PFSK-1 (cell line): Measurements from ENCODE around the gene BTBD16.

Experiments
- POLR2AphosphoS5 ChIP-seq: IDR thresholded peaks from 2 replicates; pipeline ENCODE4 v1.6.1; 2012; ENCODE audit warnings: low read depth, mild to moderate bottlenecking, control low read depth, low read length, moderate library complexity
- SIN3A ChIP-seq: IDR thresholded peaks from 2 replicates; pipeline ENCODE4 v1.6.1; 2012; ENCODE audit warnings: mild to moderate bottlenecking, low read length, moderate library complexity, borderline replicate concordance; ENCODE audit not compliant: insufficient read depth
- TAF1 ChIP-seq: IDR thresholded peaks from 2 replicates; pipeline ENCODE4 v1.6.1; 2012; ENCODE audit warnings: low read length, control low read depth, borderline replicate concordance; ENCODE audit not compliant: insufficient read depth
- TF ChIP-seq, protein P1 (sequence below), 2 experiments: IDR thresholded peaks; 2 replicates each; pipeline versions ENCODE4 v1.6.1 to v1.8.0; 2011 to 2012; ENCODE audit warnings: low read depth in 2 of 2, low read length in 2 of 2, control low read depth in 1 of 2, inconsistent platforms in 1 of 2, mild to moderate bottlenecking in 1 of 2, moderate library complexity in 1 of 2; ENCODE audit not compliant: insufficient read depth in 1 of 2

DNA sequence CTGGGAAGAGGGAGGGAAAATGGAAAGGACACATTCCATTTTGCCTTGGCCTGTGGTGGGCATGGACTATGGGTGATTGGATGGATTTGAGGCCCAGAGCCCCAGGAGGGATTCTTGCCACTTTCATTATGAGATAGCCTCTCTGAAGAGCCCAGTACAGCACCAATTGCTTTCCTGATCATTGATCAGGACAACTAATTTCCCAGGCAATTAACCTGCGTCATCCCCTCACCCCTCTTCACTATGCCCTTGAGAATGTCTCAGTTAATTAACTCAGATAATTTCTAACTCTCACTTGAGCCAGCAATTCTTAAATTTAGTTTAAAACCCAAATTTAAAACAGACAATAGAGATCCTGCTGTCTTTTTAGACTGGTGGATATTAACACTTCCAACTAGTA lies 90.0 kb downstream of the BTBD16 start:
- TF ChIP-seq POLR2AphosphoS5 = no peak
- TF ChIP-seq, protein P1, sequence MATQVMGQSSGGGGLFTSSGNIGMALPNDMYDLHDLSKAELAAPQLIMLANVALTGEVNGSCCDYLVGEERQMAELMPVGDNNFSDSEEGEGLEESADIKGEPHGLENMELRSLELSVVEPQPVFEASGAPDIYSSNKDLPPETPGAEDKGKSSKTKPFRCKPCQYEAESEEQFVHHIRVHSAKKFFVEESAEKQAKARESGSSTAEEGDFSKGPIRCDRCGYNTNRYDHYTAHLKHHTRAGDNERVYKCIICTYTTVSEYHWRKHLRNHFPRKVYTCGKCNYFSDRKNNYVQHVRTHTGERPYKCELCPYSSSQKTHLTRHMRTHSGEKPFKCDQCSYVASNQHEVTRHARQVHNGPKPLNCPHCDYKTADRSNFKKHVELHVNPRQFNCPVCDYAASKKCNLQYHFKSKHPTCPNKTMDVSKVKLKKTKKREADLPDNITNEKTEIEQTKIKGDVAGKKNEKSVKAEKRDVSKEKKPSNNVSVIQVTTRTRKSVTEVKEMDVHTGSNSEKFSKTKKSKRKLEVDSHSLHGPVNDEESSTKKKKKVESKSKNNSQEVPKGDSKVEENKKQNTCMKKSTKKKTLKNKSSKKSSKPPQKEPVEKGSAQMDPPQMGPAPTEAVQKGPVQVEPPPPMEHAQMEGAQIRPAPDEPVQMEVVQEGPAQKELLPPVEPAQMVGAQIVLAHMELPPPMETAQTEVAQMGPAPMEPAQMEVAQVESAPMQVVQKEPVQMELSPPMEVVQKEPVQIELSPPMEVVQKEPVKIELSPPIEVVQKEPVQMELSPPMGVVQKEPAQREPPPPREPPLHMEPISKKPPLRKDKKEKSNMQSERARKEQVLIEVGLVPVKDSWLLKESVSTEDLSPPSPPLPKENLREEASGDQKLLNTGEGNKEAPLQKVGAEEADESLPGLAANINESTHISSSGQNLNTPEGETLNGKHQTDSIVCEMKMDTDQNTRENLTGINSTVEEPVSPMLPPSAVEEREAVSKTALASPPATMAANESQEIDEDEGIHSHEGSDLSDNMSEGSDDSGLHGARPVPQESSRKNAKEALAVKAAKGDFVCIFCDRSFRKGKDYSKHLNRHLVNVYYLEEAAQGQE (IDR thresholded peaks at IDR 0.05; ENCODE audit: insufficient read depth in 1 of 2, low read depth in 2 of 2, low read length in 2 of 2) = no peak
- TF ChIP-seq TAF1 = no peak
- TF ChIP-seq SIN3A = no peak
